Naive thymus-derived CD8-positive, alpha-beta T cell (primary cell): ENCODE data around the gene CUL2. TPM values are rescaled to one million over a fixed set of nuclear protein-coding genes. Genes with fewer than 3 reads are reported as not detected.

Experiments used
- ATAC-seq, 2 donors: fragments of 150-1000 bp; cut with Tn5 transposase in 1 of 2; sonication (Bioruptor Pico), chemical (Tn5 transposase) in 1 of 2; 1 replicate in 1 of 2; 2 replicates in 1 of 2; pipeline ENCODE4 v1.10.0; 2021; ENCODE audit warnings: mild to moderate bottlenecking in 2 of 2, moderate library complexity in 2 of 2
- POLR2A ChIA-PET: fragments of 350-600 bp; sonication (Branson Sonifier 250); formaldehyde crosslinking; loops from one replicate; lab custom pipeline; 2021; ENCODE audit warnings: antibody characterized with exemption; lab: Charles Lee
- DNase-seq, 10 donors: peaks; one replicate each; pipeline versions ENCODE4 v3.0.0 to v3.0.0-alpha.2; 2020 to 2022
- H3K27ac Mint-ChIP-seq, 10 donors: one replicate each; pipeline ENCODE4 v1.8.0; 2020 to 2022; ENCODE audit warnings: mild to moderate bottlenecking in 10 of 10, mixed read lengths in 10 of 10, moderate library complexity in 4 of 10, inconsistent platforms in 1 of 10
- H3K27me3 Mint-ChIP-seq, 5 donors: one replicate each; pipeline ENCODE4 v1.8.0; 2021 to 2022; ENCODE audit warnings: mixed read lengths in 5 of 5
- H3K36me3 Mint-ChIP-seq, 3 donors: one replicate each; pipeline ENCODE4 v1.8.0; 2020 to 2022; ENCODE audit warnings: mixed read lengths in 3 of 3, mild to moderate bottlenecking in 2 of 3, inconsistent platforms in 1 of 3
- H3K4me1 Mint-ChIP-seq, 4 donors: one replicate each; pipeline ENCODE4 v1.8.0; 2021 to 2022; ENCODE audit warnings: mixed read lengths in 4 of 4
- H3K4me3 Mint-ChIP-seq, 10 donors: one replicate each; pipeline ENCODE4 v1.8.0; 2020 to 2022; ENCODE audit warnings: mild to moderate bottlenecking in 10 of 10, mixed read lengths in 10 of 10, moderate library complexity in 6 of 10, inconsistent platforms in 1 of 10
- H3K9me3 Mint-ChIP-seq, 9 donors: one replicate each; pipeline ENCODE4 v1.8.0; 2020 to 2022; ENCODE audit warnings: mixed read lengths in 9 of 9, mild to moderate bottlenecking in 3 of 9, inconsistent platforms in 1 of 9, moderate library complexity in 1 of 9
- polyA plus RNA-seq, 3 donors: library from polyadenylated mRNA; unstranded; fragments of 300-500 nt; fragmentation: Illumina TruSeq; gene quantifications; one replicate each; pipeline ENCODE4 v1.2.3, GENCODE V29; 2021
- total RNA-seq, 8 experiments: library from RNA in 2 of 8; stranded (reverse) in 2 of 8; gene quantifications; one replicate each; pipeline ENCODE4 v1.2.3 and lab custom pipeline; 2021 to 2026

CUL2 gene
- total RNA-seq, result 10 to 100 TPM; 37.3 to 37.6 TPM
- polyA plus RNA-seq, result 10 to 100 TPM; 21.9 to 25.8 (median 22.5) TPM
- total RNA-seq (lab: John Stamatoyannopoulos, UW), result 55.7 to 79.7 (median 64.5) reads per million in 6 experiments

GRCh38 chr10:35090162-35090954 is at the start of gene CUL2:
TSS of gene CUL2 (minus strand) at chr10:35090341. CDS start at chr10:35071317, 19,024 bp downstream.
- ATAC-seq, result peak; percentile 95 to 97
- POLR2A ChIA-PET, result interaction anchor here (0.7 to 3.4 kb wide), 4 partner anchors 31 to 113 kb away, joined by 3 to 32 read pairs (median 8); partner anchors contain the start of gene CREM
- Mint-ChIP-seq H3K36me3 (peaks cover 4 to 12% (median 4%) of the 10 kb centered on the region in 3 donors), H3K27ac (peak within 1 kb of the TSS; percentile 91 to 100 (median 98)), H3K4me1 (peaks cover 22 to 52% (median 50%) of the 10 kb centered on the region in 4 donors), H3K9me3 (no peaks in the 10 kb centered on the region), H3K27me3 (peaks cover 0 to 2% (median 0%) of the 10 kb centered on the region in 5 donors), H3K4me3 (peak within 1 kb of the TSS; percentile 91 to 100 (median 96))
- DNase-seq, result peak; percentile 83 to 100 (median 92)

GRCh38 chr10:35136263-35136815 is 46.2 kb upstream of the CUL2 start:
- Mint-ChIP-seq H3K36me3 (no peaks in the 10 kb centered on the region), H3K27ac (peak overlapping the region in 9 of 10 donors; percentile 29 to 91 (median 79)), H3K4me1 (peaks cover 6 to 37% (median 31%) of the 10 kb centered on the region in 4 donors), H3K4me3 (peak overlapping the region in 7 of 10 donors; percentile 14 to 58 (median 36)), H3K9me3 (no peaks in the 10 kb centered on the region), H3K27me3 (no peaks in the 10 kb centered on the region)
- DNase-seq (no peak), ATAC-seq (peak; percentile 26 to 46)
- POLR2A ChIA-PET, result interaction anchor here (0.7 to 1.0 kb wide), 2 partner anchors 9 to 59 kb away, joined by 3 to 4 read pairs; no protein-coding TSS in a partner anchor

- ATAC-seq (no peak), DNase-seq (no peak)
- Mint-ChIP-seq H3K27me3 (no peaks in the 10 kb centered on the region), H3K9me3 (no peaks in the 10 kb centered on the region), H3K36me3 (no peaks in the 10 kb centered on the region), H3K4me3 (peak overlapping the region in 8 of 10 donors; percentile 21 to 74 (median 40)), H3K27ac (peak overlapping the region in 9 of 10 donors; percentile 65 to 91 (median 80)), H3K4me1 (peaks cover 8 to 42% (median 34%) of the 10 kb centered on the region in 4 donors)
- POLR2A ChIA-PET, result no interaction called here
These were observed 45.7 kb upstream of the CUL2 start for GRCh38 chr10:35135861-35136260.

GRCh38 chr10:35133586-35133985 is 43.4 kb upstream of the CUL2 start:
- peak overlapping the region; percentile 8 to 98 (median 66) for H3K27ac Mint-ChIP-seq
- H3K27me3 Mint-ChIP-seq, result no peaks in the 10 kb centered on the region
- peaks cover 11 to 61% (median 51%) of the 10 kb centered on the region in 4 donors for H3K4me1 Mint-ChIP-seq
- ATAC-seq (no peak), DNase-seq (no peak)
- no peaks in the 10 kb centered on the region for H3K36me3 Mint-ChIP-seq
- POLR2A ChIA-PET, result no interaction called here
- H3K9me3 Mint-ChIP-seq, result no peaks in the 10 kb centered on the region
- H3K4me3 Mint-ChIP-seq, result peak overlapping the region in 1 of 10 donors; percentile 10

GRCh38 chr10:35132727-35133126 is 42.6 kb upstream of the CUL2 start:
- H3K27me3 Mint-ChIP-seq, result no peaks in the 10 kb centered on the region
- ATAC-seq (no peak), DNase-seq (no peak)
- H3K4me1 Mint-ChIP-seq, result peaks cover 12 to 67% (median 59%) of the 10 kb centered on the region in 4 donors
- peak overlapping the region in 7 of 10 donors; percentile 16 to 68 (median 42) for H3K4me3 Mint-ChIP-seq
- peak overlapping the region; percentile 45 to 98 (median 84) for H3K27ac Mint-ChIP-seq
- H3K9me3 Mint-ChIP-seq, result no peaks in the 10 kb centered on the region
- H3K36me3 Mint-ChIP-seq, result no peaks in the 10 kb centered on the region
- POLR2A ChIA-PET, result interaction anchor here (1.2 to 1.8 kb wide), 2 partner anchors 17 to 63 kb away, joined by 5 to 6 read pairs; no protein-coding TSS in a partner anchor

- Mint-ChIP-seq H3K36me3 (no peaks in the 10 kb centered on the region), H3K4me3 (peak overlapping the region in 4 of 10 donors; percentile 3 to 57 (median 4)), H3K9me3 (no peaks in the 10 kb centered on the region), H3K27ac (peak overlapping the region in 9 of 10 donors; percentile 2 to 98 (median 73)), H3K4me1 (peaks cover 9 to 62% (median 55%) of the 10 kb centered on the region in 4 donors), H3K27me3 (no peaks in the 10 kb centered on the region)
- POLR2A ChIA-PET, result interaction anchor here (1.8 kb wide), 1 partner anchor 65 kb away, joined by 5 read pairs; no protein-coding TSS in a partner anchor
- DNase-seq, result no peak
- no peak for ATAC-seq
These were observed 40.5 kb upstream of the CUL2 start for GRCh38 chr10:35130663-35131062.

- Mint-ChIP-seq H3K4me1 (peaks cover 8 to 65% (median 55%) of the 10 kb centered on the region in 4 donors), H3K9me3 (no peaks in the 10 kb centered on the region), H3K4me3 (peak overlapping the region in 9 of 10 donors; percentile 75 to 97 (median 89)), H3K36me3 (no peaks in the 10 kb centered on the region), H3K27ac (peak overlapping the region; percentile 61 to 100 (median 99)), H3K27me3 (no peaks in the 10 kb centered on the region)
- DNase-seq, result no peak
- ATAC-seq, result no peak
- POLR2A ChIA-PET, result no interaction called here
These were observed 39.1 kb upstream of the CUL2 start for GRCh38 chr10:35129185-35129674.

- Mint-ChIP-seq H3K27me3 (no peaks in the 10 kb centered on the region), H3K27ac (peak overlapping the region; percentile 95 to 100 (median 99)), H3K4me1 (peaks cover 6 to 58% (median 42%) of the 10 kb centered on the region in 4 donors), H3K4me3 (peak overlapping the region; percentile 82 to 97 (median 92)), H3K36me3 (no peaks in the 10 kb centered on the region), H3K9me3 (no peaks in the 10 kb centered on the region)
- ATAC-seq, result peak; percentile 4 to 26
- DNase-seq, result peak in 7 of 10 donors; percentile 45 to 79 (median 54)
- POLR2A ChIA-PET, result interaction anchor here (0.8 to 3.9 kb wide), 11 partner anchors 9 to 210 kb away, joined by 3 to 78 read pairs (median 4); partner anchors contain the start of gene CUL2
These were observed 37.2 kb upstream of the CUL2 start for GRCh38 chr10:35127289-35127891.

- Mint-ChIP-seq H3K9me3 (no peaks in the 10 kb centered on the region), H3K4me3 (peak within 1 kb of the TSS; percentile 82 to 97 (median 92))
These were observed 36.6 kb upstream of the CUL2 start, which contains the start of gene CREM for GRCh38 chr10:35126530-35127288. TSS of gene CREM (plus strand) at chr10:35126846. CDS start at chr10:35137836, 10,990 bp downstream.

GRCh38 chr10:35126062-35126529 is 36.0 kb upstream of the CUL2 start:
- peak in 2 of 10 donors; percentile 6 to 17 for DNase-seq
- H3K9me3 Mint-ChIP-seq, result no peaks in the 10 kb centered on the region
- H3K4me1 Mint-ChIP-seq, result peaks cover 6 to 45% (median 35%) of the 10 kb centered on the region in 4 donors
- H3K36me3 Mint-ChIP-seq, result no peaks in the 10 kb centered on the region
- POLR2A ChIA-PET, result interaction anchor here (0.6 to 3.9 kb wide), 10 partner anchors 9 to 1877 kb away, joined by 3 to 78 read pairs (median 4); partner anchors contain the start of gene CUL2
- peak overlapping the region; percentile 91 to 100 (median 99) for H3K27ac Mint-ChIP-seq
- H3K27me3 Mint-ChIP-seq, result no peaks in the 10 kb centered on the region
- ATAC-seq, result peak in 1 of 2 donors; percentile 0
- H3K4me3 Mint-ChIP-seq, result peak overlapping the region; percentile 81 to 97 (median 92)

More at GRCh38 chr10:35126530-35127288, 36.6 kb upstream of the CUL2 start, which contains the start of gene CREM:
- H3K36me3 Mint-ChIP-seq, result no peaks in the 10 kb centered on the region
- H3K4me1 Mint-ChIP-seq, result peaks cover 6 to 51% (median 37%) of the 10 kb centered on the region in 4 donors
- POLR2A ChIA-PET, result interaction anchor here (0.6 to 3.9 kb wide), 14 partner anchors 8 to 1878 kb away, joined by 3 to 78 read pairs (median 4); partner anchors contain the start of gene CUL2
- H3K27me3 Mint-ChIP-seq, result no peaks in the 10 kb centered on the region
- peak within 1 kb of the TSS; percentile 95 to 100 (median 99) for H3K27ac Mint-ChIP-seq
- DNase-seq, result peak; percentile 97 to 100 (median 99)
- peak; percentile 77 to 79 for ATAC-seq

GRCh38 chr10:35124540-35124939 is 34.4 kb upstream of the CUL2 start:
- Mint-ChIP-seq H3K36me3 (no peaks in the 10 kb centered on the region), H3K27ac (peak overlapping the region in 8 of 10 donors; percentile 19 to 100 (median 90)), H3K27me3 (no peaks in the 10 kb centered on the region), H3K9me3 (no peaks in the 10 kb centered on the region), H3K4me3 (peak overlapping the region in 1 of 10 donors; percentile 17), H3K4me1 (peaks cover 5 to 33% (median 25%) of the 10 kb centered on the region in 4 donors)
- DNase-seq (no peak), ATAC-seq (no peak)
- POLR2A ChIA-PET, result no interaction called here
